GM18519 (cell line): Measurements from ENCODE around the gene EXO1.
A peak's percentile ranks its signal among the peaks of the same experiment; 100 is the strongest.
"Not testable (repeated sequence)": the region's sequence is repeated elsewhere in the genome, so short reads cannot be mapped to it uniquely, and the experiment has no call there.

Experiments
- ATAC-seq: cut with Tn5 transposase; IDR thresholded peaks from one replicate; pipeline ENCODE4 v1.9.1; 2021; ENCODE audit warnings: mild to moderate bottlenecking, moderate library complexity; ENCODE audit not compliant: unreplicated experiment, low FRiP score

The EXO1 gene

GRCh38 chr1:241847796-241848685 lies at the start of gene EXO1:
Gene EXO1 (plus strand): TSS chr1:241848204. CDS start chr1:241850426, 2,222 bp downstream.
- ATAC-seq: peak; percentile 96

- no peak for ATAC-seq
These were observed 48.6 kb upstream of the EXO1 start for GRCh38 chr1:241799416-241799815.

GRCh38 chr1:241800640-241801039 lies 47.4 kb upstream of the EXO1 start:
- ATAC-seq: no peak

GRCh38 chr1:241802863-241803262 lies 45.1 kb upstream of the EXO1 start:
- ATAC-seq: no peak

GRCh38 chr1:241804706-241805105 lies 43.3 kb upstream of the EXO1 start:
- ATAC-seq: not testable (repeated sequence)

GRCh38 chr1:241808265-241808664 lies 39.7 kb upstream of the EXO1 start:
- no peak for ATAC-seq

- ATAC-seq: no peak
These were observed 37.1 kb upstream of the EXO1 start for GRCh38 chr1:241810769-241811405.

- no peak for ATAC-seq
These were observed 34.2 kb upstream of the EXO1 start for GRCh38 chr1:241813768-241814320.

- ATAC-seq: no peak
These were observed 32.0 kb upstream of the EXO1 start for GRCh38 chr1:241816008-241816407.

GRCh38 chr1:241817331-241817792 lies 30.6 kb upstream of the EXO1 start:
- ATAC-seq: no peak

GRCh38 chr1:241817956-241818612 lies 29.9 kb upstream of the EXO1 start:
- no peak for ATAC-seq

- no peak for ATAC-seq
These were observed 28.6 kb upstream of the EXO1 start for GRCh38 chr1:241819340-241819866.

- ATAC-seq: no peak
These were observed 26.6 kb upstream of the EXO1 start for GRCh38 chr1:241821363-241821762.

- ATAC-seq: no peak
These were observed 25.2 kb upstream of the EXO1 start for GRCh38 chr1:241822846-241823245.

- ATAC-seq: no peak
These were observed 24.1 kb upstream of the EXO1 start for GRCh38 chr1:241823925-241824324.

GRCh38 chr1:241825581-241825980 lies 22.4 kb upstream of the EXO1 start:
- ATAC-seq: no peak

GRCh38 chr1:241826613-241827012 lies 21.4 kb upstream of the EXO1 start:
- not testable (repeated sequence) for ATAC-seq

GRCh38 chr1:241827264-241827663 lies 20.7 kb upstream of the EXO1 start:
- ATAC-seq: no peak

- no peak for ATAC-seq
These were observed 19.5 kb upstream of the EXO1 start for GRCh38 chr1:241828463-241829021.

- ATAC-seq: no peak
These were observed 18.5 kb upstream of the EXO1 start for GRCh38 chr1:241829468-241829867.
